Prostate gland (tissue), 2 donors: ENCODE results near the gene PDZRN4. TPM values are rescaled to one million over a fixed set of nuclear protein-coding genes. Genes with fewer than 3 reads are reported as not detected.

Source experiments
- DNase-seq: peaks from one replicate; pipeline ENCODE4 v3.0.0-alpha.2; 2019; ENCODE audit warnings: low spot score
- H3K27ac ChIP-seq, 2 donors: fragments of 200-600 bp; sonication (generic); 2 replicates each; pipeline ENCODE4 v1.5.1; 2017 to 2019
- H3K27me3 ChIP-seq: fragments of 200-600 bp; sonication (generic); replicated peaks from 2 replicates; pipeline ENCODE4 v1.5.1; 2019; ENCODE audit not compliant: insufficient read depth
- H3K36me3 ChIP-seq, 2 donors: fragments of 200-600 bp; sonication (generic); 1 replicate in 1 of 2; 2 replicates in 1 of 2; pipeline versions ENCODE4 v1.5.1 to v1.8.1; 2017 to 2019
- H3K4me1 ChIP-seq: fragments of 200-600 bp; sonication (generic); replicated peaks from 2 replicates; pipeline ENCODE4 v1.5.1; 2019
- H3K4me3 ChIP-seq, 2 donors: fragments of 200-600 bp; sonication (generic); 2 replicates each; pipeline ENCODE4 v1.5.1; 2017 to 2019
- H3K9me3 ChIP-seq: fragments of 200-600 bp; sonication (generic); 2 replicates; pipeline ENCODE4 v1.5.1; 2017
- CTCF ChIP-seq, 4 experiments: fragments of 200-600 bp in 2 of 4; fragments of 450-650 bp in 2 of 4; sonication (generic) in 2 of 4; IDR thresholded peaks; 1 replicate in 3 of 4; 2 replicates in 1 of 4; pipeline ENCODE4 v1.5.1; 2016 to 2019; ENCODE audit warnings: antibody characterized with exemption in 4 of 4, mild to moderate bottlenecking in 2 of 4, moderate library complexity in 2 of 4
- POLR2A ChIP-seq: fragments of 450-650 bp; IDR thresholded peaks from one replicate; pipeline ENCODE4 v1.6.1; 2016; ENCODE audit warnings: antibody characterized with exemption, mild to moderate bottlenecking
- POLR2AphosphoS5 ChIP-seq: sonication (generic); formaldehyde crosslinking; IDR thresholded peaks from one replicate; pipeline ENCODE4 v1.6.1; 2017; ENCODE audit warnings: antibody characterized with exemption
- WGBS: methylation state at CpG from one replicate; pipeline ENCODE4 v1.1.5; 2018; 5-methylcytosine and 5-hydroxymethylcytosine counted together
- intact Hi-C: fragments of 100-400 bp; cut with DNase I; formaldehyde crosslinking; loops from one replicate; pipeline ENCODE4 v1.14.2; 2022
- total RNA-seq, 2 donors: library from RNA; depleted of rRNA; stranded (reverse); fragments of >200 nt; gene quantifications; one replicate each; pipeline ENCODE4 v1.1.0, GENCODE V29; 2016

The PDZRN4 gene
- total RNA-seq, 2 donors from 2014 or later = 6.5 to 21.1 TPM

DNA sequence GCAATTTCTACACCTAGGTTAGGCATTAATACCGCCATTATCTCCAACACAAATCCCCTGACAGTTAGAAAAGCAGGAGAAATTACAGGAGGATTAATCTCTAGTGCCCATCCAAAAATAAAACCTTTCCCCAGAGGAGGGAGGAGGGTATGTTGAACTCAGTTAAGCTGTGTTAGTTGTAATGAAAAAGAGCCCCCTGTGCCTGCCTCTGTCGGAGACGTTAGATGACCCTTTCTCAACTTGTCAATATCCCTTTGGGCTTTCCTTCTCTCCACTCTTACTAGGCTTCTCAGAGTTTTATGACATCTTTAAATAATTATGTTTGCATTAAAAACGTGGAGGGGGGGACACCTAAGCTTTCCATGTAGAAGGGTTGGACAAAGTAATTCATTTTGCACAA, 278.2 kb downstream of the PDZRN4 start:
- DNase-seq = no peak
- Histone ChIP-seq H3K27ac (no peak overlapping the region), H3K4me1 (no peaks in the 10 kb centered on the region), H3K27me3 (no peaks in the 10 kb centered on the region), H3K4me3 (no peak overlapping the region), H3K36me3 (no peaks in the 10 kb centered on the region), H3K9me3 (no peaks in the 10 kb centered on the region)
- TF ChIP-seq POLR2AphosphoS5 (no peak), POLR2A (no peak), CTCF (IDR thresholded peaks at IDR 0.05) (no peak)
- 60% methylated on average over 4 of the region's 4 CpGs for WGBS
- intact Hi-C loops = no loop called here

- intact Hi-C loops = no loop called here
- Histone ChIP-seq H3K27me3 (no peaks in the 10 kb centered on the region), H3K4me1 (no peaks in the 10 kb centered on the region), H3K9me3 (no peaks in the 10 kb centered on the region), H3K4me3 (no peak overlapping the region), H3K27ac (no peak overlapping the region), H3K36me3 (no peaks in the 10 kb centered on the region)
- WGBS = 68% methylated on average over 5 of the region's 5 CpGs
- no peak for TF ChIP-seq CTCF (IDR thresholded peaks at IDR 0.05)
- no peak for TF ChIP-seq POLR2A
- TF ChIP-seq POLR2AphosphoS5 = no peak
- DNase-seq = no peak
These were observed 278.7 kb downstream of the PDZRN4 start for GRCh38 chr12:41466802-41467201.

- H3K36me3 ChIP-seq = no peaks in the 10 kb centered on the region
- no peak overlapping the region for H3K27ac ChIP-seq
- intact Hi-C loops = no loop called here
- DNase-seq = no peak
- H3K9me3 ChIP-seq = no peaks in the 10 kb centered on the region
- H3K4me1 ChIP-seq = no peaks in the 10 kb centered on the region
- no peaks in the 10 kb centered on the region for H3K27me3 ChIP-seq
- H3K4me3 ChIP-seq = no peak overlapping the region
- 92% methylated on average over 1 of the region's 1 CpG for WGBS
- TF ChIP-seq CTCF (IDR thresholded peaks at IDR 0.05) (no peak), POLR2A (no peak), POLR2AphosphoS5 (no peak)
These were observed 279.6 kb downstream of the PDZRN4 start for GRCh38 chr12:41467591-41468325.

DNA sequence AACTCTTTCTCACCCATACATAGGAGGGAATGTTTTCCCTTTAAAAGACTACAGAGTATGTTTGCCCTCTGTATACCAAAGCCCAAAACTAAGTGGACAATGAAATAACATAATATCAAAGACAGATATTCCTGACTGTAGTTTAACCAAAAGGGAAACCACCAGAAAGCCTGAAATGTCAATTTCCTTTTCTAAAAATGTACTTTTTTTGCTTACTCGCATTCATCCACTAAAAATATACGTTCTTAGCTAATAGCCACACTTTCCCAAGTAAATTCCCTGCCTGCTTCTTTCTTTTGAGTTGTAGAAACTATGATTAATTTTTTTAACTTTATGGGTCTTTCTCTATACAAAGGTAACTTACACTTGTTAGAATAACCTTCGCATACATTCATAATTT, 280.2 kb downstream of the PDZRN4 start:
- H3K9me3 ChIP-seq = no peaks in the 10 kb centered on the region
- no peak for DNase-seq
- no peak for TF ChIP-seq POLR2AphosphoS5
- no peak for TF ChIP-seq POLR2A
- no peak for TF ChIP-seq CTCF (IDR thresholded peaks at IDR 0.05)
- no peak overlapping the region for H3K4me3 ChIP-seq
- H3K36me3 ChIP-seq = no peaks in the 10 kb centered on the region
- no peaks in the 10 kb centered on the region for H3K27me3 ChIP-seq
- intact Hi-C loops = no loop called here
- no peaks in the 10 kb centered on the region for H3K4me1 ChIP-seq
- no peak overlapping the region for H3K27ac ChIP-seq
- WGBS = 92% methylated on average over 3 of the region's 3 CpGs

DNA sequence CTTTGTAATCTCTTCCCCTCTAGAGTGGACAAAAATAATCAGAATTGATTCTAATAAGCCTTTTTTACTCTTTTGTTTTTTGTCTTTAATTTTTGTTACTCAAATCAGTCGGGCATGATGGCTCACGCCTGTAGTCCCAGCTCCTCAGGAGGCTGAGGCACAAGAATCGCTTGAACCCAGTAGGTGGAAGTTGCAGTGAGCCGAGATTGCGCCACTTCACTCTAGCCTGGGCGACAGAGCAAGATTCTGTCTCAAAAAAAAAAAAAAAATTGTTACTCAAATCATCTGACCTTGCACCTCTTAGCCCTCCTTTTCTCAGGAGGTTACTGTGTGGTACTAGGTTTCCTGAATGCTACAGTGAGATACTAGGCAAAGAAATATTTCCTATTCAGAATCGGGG, 280.6 kb downstream of the PDZRN4 start:
- Histone ChIP-seq H3K36me3 (no peaks in the 10 kb centered on the region), H3K9me3 (no peaks in the 10 kb centered on the region), H3K27ac (no peak overlapping the region), H3K4me1 (no peaks in the 10 kb centered on the region), H3K27me3 (no peaks in the 10 kb centered on the region), H3K4me3 (no peak overlapping the region)
- TF ChIP-seq POLR2A (no peak), POLR2AphosphoS5 (no peak), CTCF (IDR thresholded peaks at IDR 0.05) (no peak)
- no peak for DNase-seq
- 65% methylated on average over 7 of the region's 7 CpGs for WGBS
- intact Hi-C loops = no loop called here
